ENCODE data around the gene RRBP1.

- no peak for TF ChIP-seq POLR2AphosphoS5 (IDR thresholded peaks at IDR 0.05; ENCODE audit: low read depth, low read length)
- no peak for TF ChIP-seq REST (IDR thresholded peaks at IDR 0.05; ENCODE audit: insufficient read depth in 1 of 2, low read depth in 2 of 2, low read length in 2 of 2)
- no peak for TF ChIP-seq SIN3A (IDR thresholded peaks at IDR 0.05; ENCODE audit: borderline replicate concordance, insufficient read depth, low read length)
- no peak for TF ChIP-seq TAF1 (IDR thresholded peaks at IDR 0.05; ENCODE audit: borderline replicate concordance, insufficient read depth, low read length)
- TF ChIP-seq FOXP2 (optimal IDR thresholded peaks at IDR 0.05; ENCODE audit: borderline replicate concordance, extremely low read depth, extremely low read length, insufficient read depth), result no peak
These were observed 88.1 kb downstream of the RRBP1 start for GRCh38 chr20:17593902-17594301.
